HepG2 (cell line): Measurements from ENCODE around the gene PAXIP1. TPM values are rescaled to one million over a fixed set of nuclear protein-coding genes. Genes with fewer than 3 reads are reported as not detected.

Experiments used
- ATAC-seq: fragments of 200-7000 bp; cut with Tn5 transposase; 3 replicates; pipeline ENCODE4 v1.9.1; 2020; ENCODE audit warnings: mild to moderate bottlenecking, moderate library complexity
- BruUV-seq: library from RNA; stranded (reverse); fragments of 400-500 nt; replicated peaks from 2 replicates; lab custom pipeline; 2021; lab: Mats Ljungman, UMichigan
- CTCF ChIA-PET: fragments of 300-600 bp; formaldehyde crosslinking; extraction: SDS; loops from one replicate; lab custom pipeline; 2021; ENCODE audit warnings: low total read pairs, inconsistent platforms, low intra/inter-chr PET ratio; lab: Yijun Ruan, JAX
- POLR2A ChIA-PET: fragments of 350-600 bp; sonication (Branson Sonifier 250); formaldehyde crosslinking; loops from one replicate; lab custom pipeline; 2020; ENCODE audit warnings: antibody characterized with exemption, inconsistent platforms; lab: Yijun Ruan, JAX
- DNase-seq: peaks from one replicate; pipeline ENCODE4 v3.0.0-alpha.2; 2015; ENCODE audit warnings: low spot score
- FAIRE-seq: peaks from 3 replicates; lab custom pipeline; 2011; peaks lifted over from hg19 to GRCh38; lab: Jason Lieb, UNC
- H2AFZ ChIP-seq: one replicate; pipeline ENCODE4 v1.6.1; 2011; ENCODE audit warnings: low read length, inconsistent platforms
- H3K27ac ChIP-seq: fragments of 300-600 bp; 3 replicates; pipeline ENCODE4 v1.8.0; 2011; ENCODE audit warnings: mixed run types, mild to moderate bottlenecking, mixed read lengths, low read length, inconsistent platforms; ENCODE audit not compliant: insufficient read depth; ENCODE audit errors: extremely low read length
- H3K27me3 ChIP-seq, 2 experiments: fragments of 200-600 bp in 1 of 2; 2 replicates in 1 of 2; 3 replicates in 1 of 2; pipeline versions ENCODE4 v1.6.0 to v1.8.0; 2011; ENCODE audit warnings: low read length in 2 of 2, mild to moderate bottlenecking in 2 of 2, moderate library complexity in 2 of 2, inconsistent platforms in 1 of 2; ENCODE audit not compliant: insufficient read depth in 2 of 2, control insufficient read depth in 1 of 2
- H3K36me3 ChIP-seq, 2 experiments: fragments of 200-600 bp in 1 of 2; replicated peaks in 1 of 2; 2 replicates in 1 of 2; 3 replicates in 1 of 2; pipeline versions ENCODE4 v1.5.1 to v1.8.0; 2011; ENCODE audit warnings: low read length in 2 of 2, inconsistent platforms in 1 of 2; ENCODE audit not compliant: insufficient read depth in 2 of 2, control insufficient read depth in 1 of 2
- H3K4me1 ChIP-seq: 2 replicates; pipeline ENCODE4 v1.5.1; 2012; ENCODE audit warnings: low read length, inconsistent platforms; ENCODE audit not compliant: insufficient read depth
- H3K4me2 ChIP-seq: 2 replicates; pipeline ENCODE4 v1.6.0; 2011; ENCODE audit warnings: low read depth, low read length, inconsistent platforms
- H3K4me3 ChIP-seq, 3 experiments: fragments of 200-600 bp in 1 of 3; sonication (generic), shearing (Covaris generic) in 1 of 3; replicated peaks in 1 of 3; 2 replicates each; pipeline ENCODE4 v1.5.1; 2011 to 2016; ENCODE audit warnings: low read length in 3 of 3, inconsistent platforms in 2 of 3, low read depth in 2 of 3, mild to moderate bottlenecking in 2 of 3, control low read depth in 1 of 3, mixed read lengths in 1 of 3; ENCODE audit not compliant: insufficient read depth in 1 of 3
- H3K79me2 ChIP-seq: one replicate; pipeline ENCODE4 v1.6.1; 2011; ENCODE audit warnings: low read length, inconsistent platforms; ENCODE audit not compliant: insufficient read depth
- H3K9ac ChIP-seq: 2 replicates; pipeline ENCODE4 v1.6.0; 2011; ENCODE audit warnings: mild to moderate bottlenecking, low read depth, low read length, inconsistent platforms; ENCODE audit not compliant: insufficient read depth
- H3K9me3 ChIP-seq: 2 replicates; pipeline ENCODE4 v1.5.1; 2012; ENCODE audit warnings: mild to moderate bottlenecking, low read length
- H4K20me1 ChIP-seq: 2 replicates; pipeline ENCODE4 v1.6.0; 2011; ENCODE audit warnings: inconsistent platforms, mild to moderate bottlenecking, low read length, moderate library complexity; ENCODE audit not compliant: insufficient read depth
- IRX3 ChIP-seq: sonication (generic); formaldehyde crosslinking; IDR thresholded peaks from 2 replicates; pipeline ENCODE4 v1.8.1; 2023; ENCODE audit warnings: mild to moderate bottlenecking, low read depth, missing genetic modification reagents, borderline replicate concordance
- NFE2 ChIP-seq: sonication (generic); formaldehyde crosslinking; IDR thresholded peaks from 2 replicates; pipeline ENCODE4 v1.4.0; 2020; ENCODE audit warnings: missing genetic modification reagents
- PAWR ChIP-seq: sonication (generic); formaldehyde crosslinking; IDR thresholded peaks from 2 replicates; pipeline ENCODE4 v1.4.0; 2020; ENCODE audit warnings: missing genetic modification reagents, mild to moderate bottlenecking, borderline replicate concordance
- POLR2A ChIP-seq, 2 experiments: IDR thresholded peaks; 2 replicates each; pipeline ENCODE4 v1.6.1; 2011; ENCODE audit warnings: low read depth in 2 of 2, low read length in 2 of 2, mild to moderate bottlenecking in 1 of 2, moderate library complexity in 1 of 2; ENCODE audit not compliant: insufficient read depth in 1 of 2
- PRMT3 ChIP-seq: sonication (generic); formaldehyde crosslinking; IDR thresholded peaks from 2 replicates; pipeline ENCODE4 v1.8.1; 2022; ENCODE audit warnings: low read depth, mild to moderate bottlenecking, moderate library complexity, missing genetic modification reagents, borderline replicate concordance
- RBFOX2 ChIP-seq: fragments of 200-400 bp; formaldehyde crosslinking; IDR thresholded peaks from 2 replicates; pipeline ENCODE4 v1.6.1; 2017; ENCODE audit warnings: low read depth, mild to moderate bottlenecking, low read length
- ZMYM4 ChIP-seq: sonication (generic); formaldehyde crosslinking; IDR thresholded peaks from 2 replicates; pipeline ENCODE4 v1.8.1; 2023; ENCODE audit warnings: mild to moderate bottlenecking, missing genetic modification reagents
- ZNF235 ChIP-seq: sonication (generic); formaldehyde crosslinking; IDR thresholded peaks from 2 replicates; pipeline ENCODE4 v1.8.1; 2023; ENCODE audit warnings: mild to moderate bottlenecking, missing genetic modification reagents, borderline replicate concordance
- ZNF547 ChIP-seq: sonication (generic); formaldehyde crosslinking; IDR thresholded peaks from 2 replicates; pipeline ENCODE4 v1.5.1; 2020; ENCODE audit warnings: mild to moderate bottlenecking, missing genetic modification reagents
- ZSCAN20 ChIP-seq: sonication (generic); formaldehyde crosslinking; IDR thresholded peaks from 2 replicates; pipeline ENCODE4 v1.4.0; 2020; ENCODE audit warnings: missing genetic modification reagents, mild to moderate bottlenecking, borderline replicate concordance
- WGBS: methylation state at CpG from one replicate; pipeline ENCODE4 v1.1.6; 2017; ENCODE audit warnings: low lambda C conversion rate; 5-methylcytosine and 5-hydroxymethylcytosine counted together
- in situ Hi-C: cut with HindIII; loops from 2 replicates; pipeline ENCODE4 v1.10.0; 2017; ENCODE audit warnings: low pct_unique_long_range_greater_than_20kb; ENCODE audit not compliant: extremely low pct_ligation_motif_present
- intact Hi-C: fragments of 100-400 bp; cut with micrococcal nuclease; formaldehyde crosslinking; loops from one replicate; pipeline ENCODE4 v1.10.0; 2022; ENCODE audit not compliant: unreplicated experiment
- polyA plus RNA-seq, 8 experiments: library from polyadenylated mRNA; depleted of rRNA in 3 of 8; stranded (reverse) in 7 of 8; unstranded in 1 of 8; fragments of >200 nt; fragmentation: Illumina TruSeq in 4 of 8; extraction: Trizol in 4 of 8; gene quantifications; 2 replicates each; pipeline versions ENCODE4 v1.2.1 to v1.2.3, GENCODE V29; 2011 to 2016; ENCODE audit warnings: low read depth in 4 of 8, missing spikeins in 1 of 8, mixed read lengths in 1 of 8; ENCODE audit not compliant: insufficient read depth in 1 of 8
- total RNA-seq, 5 experiments: library from RNA; depleted of rRNA; stranded (reverse); fragments of >200 nt; fragmentation: Illumina TruSeq; extraction: Trizol; gene quantifications; 2 replicates each; pipeline ENCODE4 v1.2.3, GENCODE V29; 2016; ENCODE audit warnings: low read depth in 1 of 5
- TF ChIP-seq, protein P1 (sequence below): sonication (generic); formaldehyde crosslinking; IDR thresholded peaks from 2 replicates; pipeline ENCODE4 v1.4.0; 2020; ENCODE audit warnings: missing genetic modification reagents
- TF ChIP-seq, protein P2 (sequence below): sonication (generic); formaldehyde crosslinking; IDR thresholded peaks from 2 replicates; pipeline ENCODE4 v1.5.1; 2020; ENCODE audit warnings: missing genetic modification reagents, mild to moderate bottlenecking, borderline replicate concordance
- TF ChIP-seq, protein P3 (sequence below): sonication (generic); formaldehyde crosslinking; IDR thresholded peaks from 2 replicates; pipeline ENCODE4 v1.4.0; 2020; ENCODE audit warnings: mild to moderate bottlenecking, missing genetic modification reagents

Gene PAXIP1
- total and polyA plus RNA-seq, 2 of the 13 experiments (the other 11 are each of a cell fraction or from before 2014, with no cell fraction given): 11.6 to 16.2 TPM

DNA sequence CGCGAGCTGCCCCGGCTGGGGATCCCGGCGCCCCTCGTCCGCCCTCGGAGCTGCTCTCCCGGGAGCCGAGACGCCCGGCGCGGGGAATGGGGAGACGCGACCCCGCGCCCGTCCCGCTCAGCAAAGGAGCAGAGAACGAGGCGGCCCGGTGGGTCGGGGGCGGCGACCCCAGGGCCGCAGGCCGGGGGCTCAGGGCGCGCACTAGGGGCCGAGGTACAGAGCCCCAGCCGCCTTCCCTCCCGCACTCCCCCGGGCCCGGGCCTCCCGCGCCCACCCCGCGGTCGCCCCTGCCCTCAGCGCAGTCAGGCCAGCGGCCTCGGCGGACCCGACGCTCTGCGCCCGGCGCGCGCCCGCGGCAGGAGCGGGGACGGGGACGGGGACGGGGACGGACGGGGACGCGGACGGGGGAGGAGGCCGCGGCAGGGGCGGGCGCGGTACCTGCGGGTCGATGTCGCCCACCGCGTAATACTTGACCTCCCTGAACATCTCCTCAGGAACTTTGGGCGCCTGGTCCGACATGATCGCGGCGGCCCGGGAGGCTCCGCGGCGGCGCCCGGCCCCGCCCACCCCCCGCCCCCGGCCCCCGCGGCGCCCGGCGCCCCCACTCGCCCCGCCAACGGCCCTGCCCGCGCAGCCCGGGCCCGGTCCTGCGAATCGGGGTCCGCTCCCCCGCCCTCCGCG, 373 bp downstream of the PAXIP1 start (continued):
- TF ChIP-seq, protein P1, sequence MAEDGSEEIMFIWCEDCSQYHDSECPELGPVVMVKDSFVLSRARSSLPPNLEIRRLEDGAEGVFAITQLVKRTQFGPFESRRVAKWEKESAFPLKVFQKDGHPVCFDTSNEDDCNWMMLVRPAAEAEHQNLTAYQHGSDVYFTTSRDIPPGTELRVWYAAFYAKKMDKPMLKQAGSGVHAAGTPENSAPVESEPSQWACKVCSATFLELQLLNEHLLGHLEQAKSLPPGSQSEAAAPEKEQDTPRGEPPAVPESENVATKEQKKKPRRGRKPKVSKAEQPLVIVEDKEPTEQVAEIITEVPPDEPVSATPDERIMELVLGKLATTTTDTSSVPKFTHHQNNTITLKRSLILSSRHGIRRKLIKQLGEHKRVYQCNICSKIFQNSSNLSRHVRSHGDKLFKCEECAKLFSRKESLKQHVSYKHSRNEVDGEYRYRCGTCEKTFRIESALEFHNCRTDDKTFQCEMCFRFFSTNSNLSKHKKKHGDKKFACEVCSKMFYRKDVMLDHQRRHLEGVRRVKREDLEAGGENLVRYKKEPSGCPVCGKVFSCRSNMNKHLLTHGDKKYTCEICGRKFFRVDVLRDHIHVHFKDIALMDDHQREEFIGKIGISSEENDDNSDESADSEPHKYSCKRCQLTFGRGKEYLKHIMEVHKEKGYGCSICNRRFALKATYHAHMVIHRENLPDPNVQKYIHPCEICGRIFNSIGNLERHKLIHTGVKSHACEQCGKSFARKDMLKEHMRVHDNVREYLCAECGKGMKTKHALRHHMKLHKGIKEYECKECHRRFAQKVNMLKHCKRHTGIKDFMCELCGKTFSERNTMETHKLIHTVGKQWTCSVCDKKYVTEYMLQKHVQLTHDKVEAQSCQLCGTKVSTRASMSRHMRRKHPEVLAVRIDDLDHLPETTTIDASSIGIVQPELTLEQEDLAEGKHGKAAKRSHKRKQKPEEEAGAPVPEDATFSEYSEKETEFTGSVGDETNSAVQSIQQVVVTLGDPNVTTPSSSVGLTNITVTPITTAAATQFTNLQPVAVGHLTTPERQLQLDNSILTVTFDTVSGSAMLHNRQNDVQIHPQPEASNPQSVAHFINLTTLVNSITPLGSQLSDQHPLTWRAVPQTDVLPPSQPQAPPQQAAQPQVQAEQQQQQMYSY (CRISPR knock-in tag): no peak; the same call in 1 of the 2 replicates
- 0 out of 2 replicates have a peak, but pooled peaks have one; percentile 8 for TF ChIP-seq ZNF547
- TF ChIP-seq PRMT3: no peak
- TF ChIP-seq RBFOX2: peak; percentile 62

DNA sequence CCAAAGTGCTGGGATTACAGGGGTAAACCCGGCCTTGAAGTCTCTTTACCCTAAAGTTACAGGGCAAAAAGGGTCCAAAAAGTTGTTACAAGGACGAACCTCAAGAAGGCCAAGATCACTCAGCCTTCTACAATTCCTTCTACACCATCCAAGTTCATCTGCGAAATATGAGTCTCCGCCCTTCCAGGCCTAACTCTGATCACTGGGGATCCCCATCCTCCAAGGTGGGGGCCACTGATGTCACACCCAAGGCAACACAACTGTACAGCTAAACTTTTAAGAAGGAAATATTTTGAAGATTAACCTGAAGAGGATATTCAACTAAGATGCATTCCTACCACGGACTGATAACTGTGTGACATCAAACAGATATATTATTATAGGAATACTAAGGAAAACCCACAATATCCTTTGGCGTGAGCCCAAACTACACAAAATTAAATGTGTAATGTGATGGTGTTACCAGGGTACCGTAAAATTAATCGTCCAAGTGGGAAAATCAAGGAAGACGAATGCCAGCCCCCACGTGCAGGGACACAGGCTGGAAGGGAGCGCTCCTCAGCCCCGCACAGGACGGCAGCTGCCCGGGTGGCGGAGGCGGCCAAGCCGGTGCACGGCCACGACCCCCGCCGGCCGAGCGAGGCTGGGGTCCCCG, 1.0 kb downstream of the PAXIP1 start:
- peaks cover 36% of the 10 kb centered on the region for H3K4me1 ChIP-seq
- peak overlapping the region; percentile 76 for H3K27ac ChIP-seq
- no peaks in the 10 kb centered on the region for H3K9me3 ChIP-seq
- H4K20me1 ChIP-seq: no peaks in the 10 kb centered on the region
- ChIA-PET POLR2A (no interaction called here), CTCF (no interaction called here)
- WGBS: 37% methylated on average over 9 of the region's 24 CpGs
- no peak for DNase-seq
- in situ Hi-C loops: no loop called here
- peaks cover 43% of the 10 kb centered on the region for H3K79me2 ChIP-seq
- H2AFZ ChIP-seq: no peak overlapping the region
- peaks cover 6 to 15% of the 10 kb centered on the region in 2 experiments; a peak in 4 of 5 replicates for H3K36me3 ChIP-seq
- peak; percentile 33 for ATAC-seq
- no peak for FAIRE-seq
- TSS peak; percentile 51 for BruUV-seq
- intact Hi-C loops: no loop called here
- no peaks in the 10 kb centered on the region; a peak in 1 of 5 replicates for H3K27me3 ChIP-seq
- peak overlapping the region; percentile 62 to 83 (median 74) for H3K4me3 ChIP-seq
- peak overlapping the region; percentile 86 for H3K4me2 ChIP-seq
- peak overlapping the region; percentile 89 for H3K9ac ChIP-seq
- TF ChIP-seq ZNF235 (CRISPR knock-in tag) (0 out of 2 replicates have a peak, but pooled peaks have one; percentile 22), ZMYM4 (CRISPR knock-in tag) (0 out of 2 replicates have a peak, but pooled peaks have one; percentile 24), POLR2A (IDR thresholded peaks at IDR 0.05; ENCODE audit: insufficient read depth in 1 of 2, low read depth in 2 of 2, low read length in 2 of 2) (0 out of 4 replicates have a peak, but pooled peaks of 1 of the 2 experiments have one; percentile 7), ZSCAN20 (0 out of 2 replicates have a peak, but pooled peaks have one; percentile 42), PAWR (CRISPR knock-in tag) (no peak), IRX3 (CRISPR knock-in tag) (no peak), NFE2 (CRISPR knock-in tag) (no peak)
- TF ChIP-seq, protein P2, sequence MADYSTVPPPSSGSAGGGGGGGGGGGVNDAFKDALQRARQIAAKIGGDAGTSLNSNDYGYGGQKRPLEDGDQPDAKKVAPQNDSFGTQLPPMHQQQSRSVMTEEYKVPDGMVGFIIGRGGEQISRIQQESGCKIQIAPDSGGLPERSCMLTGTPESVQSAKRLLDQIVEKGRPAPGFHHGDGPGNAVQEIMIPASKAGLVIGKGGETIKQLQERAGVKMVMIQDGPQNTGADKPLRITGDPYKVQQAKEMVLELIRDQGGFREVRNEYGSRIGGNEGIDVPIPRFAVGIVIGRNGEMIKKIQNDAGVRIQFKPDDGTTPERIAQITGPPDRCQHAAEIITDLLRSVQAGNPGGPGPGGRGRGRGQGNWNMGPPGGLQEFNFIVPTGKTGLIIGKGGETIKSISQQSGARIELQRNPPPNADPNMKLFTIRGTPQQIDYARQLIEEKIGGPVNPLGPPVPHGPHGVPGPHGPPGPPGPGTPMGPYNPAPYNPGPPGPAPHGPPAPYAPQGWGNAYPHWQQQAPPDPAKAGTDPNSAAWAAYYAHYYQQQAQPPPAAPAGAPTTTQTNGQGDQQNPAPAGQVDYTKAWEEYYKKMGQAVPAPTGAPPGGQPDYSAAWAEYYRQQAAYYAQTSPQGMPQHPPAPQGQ: no peak
- TF ChIP-seq, protein P3, sequence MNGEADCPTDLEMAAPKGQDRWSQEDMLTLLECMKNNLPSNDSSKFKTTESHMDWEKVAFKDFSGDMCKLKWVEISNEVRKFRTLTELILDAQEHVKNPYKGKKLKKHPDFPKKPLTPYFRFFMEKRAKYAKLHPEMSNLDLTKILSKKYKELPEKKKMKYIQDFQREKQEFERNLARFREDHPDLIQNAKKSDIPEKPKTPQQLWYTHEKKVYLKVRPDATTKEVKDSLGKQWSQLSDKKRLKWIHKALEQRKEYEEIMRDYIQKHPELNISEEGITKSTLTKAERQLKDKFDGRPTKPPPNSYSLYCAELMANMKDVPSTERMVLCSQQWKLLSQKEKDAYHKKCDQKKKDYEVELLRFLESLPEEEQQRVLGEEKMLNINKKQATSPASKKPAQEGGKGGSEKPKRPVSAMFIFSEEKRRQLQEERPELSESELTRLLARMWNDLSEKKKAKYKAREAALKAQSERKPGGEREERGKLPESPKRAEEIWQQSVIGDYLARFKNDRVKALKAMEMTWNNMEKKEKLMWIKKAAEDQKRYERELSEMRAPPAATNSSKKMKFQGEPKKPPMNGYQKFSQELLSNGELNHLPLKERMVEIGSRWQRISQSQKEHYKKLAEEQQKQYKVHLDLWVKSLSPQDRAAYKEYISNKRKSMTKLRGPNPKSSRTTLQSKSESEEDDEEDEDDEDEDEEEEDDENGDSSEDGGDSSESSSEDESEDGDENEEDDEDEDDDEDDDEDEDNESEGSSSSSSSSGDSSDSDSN: peak; percentile 43; the same call in 1 of the 2 replicates
